GM12865 (cell line): ENCODE measurements around the gene PRKD1.

Experiments
- DNase-seq: peaks from one replicate; pipeline ENCODE4 v3.0.0; 2010; ENCODE audit warnings: low read depth
- H3K4me3 ChIP-seq: 2 replicates; pipeline ENCODE4 v1.5.1; 2011; ENCODE audit warnings: mild to moderate bottlenecking, low read depth, low read length, control low read depth
- CTCF ChIP-seq: IDR thresholded peaks from 2 replicates; pipeline ENCODE4 v1.5.1; 2011; ENCODE audit warnings: low read length, control low read depth, low read depth, inconsistent platforms; ENCODE audit not compliant: insufficient read depth; ENCODE audit errors: missing control alignments

PRKD1 gene

GRCh38 chr14:29925101-29925722 lies 2.4 kb downstream of the PRKD1 start:
- no peak for DNase-seq

GRCh38 chr14:29919845-29920244 lies 7.8 kb downstream of the PRKD1 start:
- no peak overlapping the region for H3K4me3 ChIP-seq
- no peak for DNase-seq
- TF ChIP-seq CTCF, result no peak

More at GRCh38 chr14:29925101-29925722, 2.4 kb downstream of the PRKD1 start:
- no peak for TF ChIP-seq CTCF
- H3K4me3 ChIP-seq, result no peak overlapping the region

- no peak overlapping the region for H3K4me3 ChIP-seq
Observed at GRCh38 chr14:29918981-29919380, 8.7 kb downstream of the PRKD1 start.

GRCh38 chr14:29913566-29913965 lies 14.1 kb downstream of the PRKD1 start:
- H3K4me3 ChIP-seq, result no peak overlapping the region
- no peak for TF ChIP-seq CTCF
- DNase-seq, result no peak

More at GRCh38 chr14:29918981-29919380, 8.7 kb downstream of the PRKD1 start:
- no peak for TF ChIP-seq CTCF
- no peak for DNase-seq

GRCh38 chr14:29911810-29912209 lies 15.8 kb downstream of the PRKD1 start:
- TF ChIP-seq CTCF, result no peak
- DNase-seq, result no peak
- no peak overlapping the region for H3K4me3 ChIP-seq

- H3K4me3 ChIP-seq, result no peak overlapping the region
- no peak for TF ChIP-seq CTCF
- no peak for DNase-seq
Observed at GRCh38 chr14:29908652-29909577, 18.7 kb downstream of the PRKD1 start.
